NCI-H1694 treated with DMSO at 0.1 percent for 48 hours (cell line): ENCODE measurements around the gene STIM2.

Source experiments
- DNase-seq: peaks from one replicate; lab custom pipeline; 2025; lab: John Stamatoyannopoulos, UW

Gene STIM2

DNA sequence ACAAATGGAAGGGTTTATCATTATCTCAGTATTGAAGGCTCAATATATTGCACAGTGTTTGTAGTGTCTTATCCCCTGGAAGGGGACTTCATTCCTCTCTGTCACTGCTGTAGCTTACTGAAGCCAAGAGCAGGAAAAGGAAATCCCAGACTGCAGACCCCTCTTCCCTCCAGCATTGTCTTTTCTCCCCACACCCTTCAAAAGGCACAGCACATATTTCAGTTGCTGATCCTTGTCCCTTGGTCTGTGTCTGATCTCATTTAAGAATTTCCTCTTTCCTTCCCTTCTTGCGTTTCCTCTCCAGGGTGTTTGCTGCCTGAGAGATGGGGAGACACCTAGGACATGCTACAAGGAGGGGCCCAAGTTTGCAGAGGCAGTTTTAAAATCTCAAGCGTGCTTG is 40.1 kb downstream of the STIM2 start:
- DNase-seq, result no peak

DNA sequence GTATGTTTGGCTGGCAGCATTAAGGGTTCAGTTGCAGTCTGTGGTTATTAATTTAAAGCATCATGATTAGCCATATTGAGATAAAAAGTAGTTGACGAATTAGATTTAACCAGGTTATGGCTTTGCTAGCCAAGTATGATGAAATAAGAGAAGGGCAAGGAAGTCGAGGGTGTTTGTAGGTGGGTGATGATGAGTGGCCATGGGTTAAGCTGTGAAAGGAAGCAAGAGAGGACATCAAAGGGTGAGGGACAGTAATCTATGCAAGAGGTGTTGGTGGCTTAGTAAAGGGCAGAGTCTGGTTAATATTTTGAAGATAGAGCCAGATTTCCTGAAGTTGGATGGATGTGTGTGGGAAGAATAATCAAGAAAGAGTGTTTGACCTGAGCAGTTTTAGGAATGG is 44.5 kb downstream of the STIM2 start:
- no peak for DNase-seq

DNA sequence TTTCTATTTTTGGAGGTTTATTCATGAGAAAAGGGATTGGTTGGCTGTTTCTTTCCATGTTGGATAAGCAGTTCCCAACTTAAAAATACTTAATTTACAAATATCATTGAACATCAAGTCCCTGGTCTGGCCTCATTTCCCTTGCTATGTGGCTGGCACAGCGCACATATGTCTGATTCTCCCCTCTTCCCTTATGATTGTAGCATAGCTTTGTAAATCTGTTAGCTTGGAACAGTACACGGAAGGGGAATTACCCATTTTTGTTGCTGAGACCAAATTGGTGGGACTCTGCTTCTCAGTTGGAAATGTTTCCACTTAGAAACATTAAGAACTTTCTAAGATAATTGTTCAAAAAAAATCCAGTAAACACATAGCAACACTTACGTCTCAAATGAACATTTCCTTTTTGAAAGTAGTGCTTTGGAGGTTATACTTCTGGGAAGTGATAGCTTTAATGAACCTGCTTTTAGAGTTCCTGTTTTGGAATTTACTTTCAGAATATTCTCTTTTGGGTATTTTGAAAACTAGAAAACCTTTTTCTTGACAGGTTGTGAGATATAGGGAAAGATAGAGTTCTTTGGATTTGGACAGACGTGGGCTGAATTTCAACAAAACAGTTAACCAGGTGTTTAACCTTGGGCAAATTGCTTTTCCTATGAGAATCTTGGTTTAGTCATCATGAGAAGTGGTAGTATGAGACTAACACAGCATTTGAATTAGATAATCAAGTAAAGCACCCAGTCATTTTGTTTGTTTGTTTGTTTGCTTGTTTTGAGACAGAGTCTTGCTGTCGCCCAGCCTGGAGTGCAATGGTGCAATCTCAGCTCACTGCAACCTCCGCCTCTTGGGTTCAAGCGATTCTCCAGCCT is 47.3 kb downstream of the STIM2 start:
- DNase-seq, result no peak

DNA sequence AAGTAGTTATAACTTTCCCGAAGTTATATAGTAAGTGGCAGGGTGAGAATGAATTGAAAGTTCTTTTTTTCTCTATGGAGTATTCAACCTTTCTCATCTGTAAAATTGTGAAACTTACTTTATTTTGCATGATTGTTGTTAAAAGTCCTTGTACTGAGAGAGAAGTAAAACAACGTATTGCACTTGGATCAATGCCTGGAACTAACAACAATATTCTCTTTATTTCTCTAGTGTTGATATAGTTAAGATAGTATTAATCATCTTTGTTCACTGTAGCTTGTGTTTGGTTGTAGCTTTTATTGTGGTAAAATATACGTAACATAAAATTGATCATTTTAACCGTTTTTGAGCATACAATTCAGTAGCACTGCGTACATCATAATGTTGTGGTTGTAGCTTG is 48.7 kb downstream of the STIM2 start:
- no peak for DNase-seq

DNA sequence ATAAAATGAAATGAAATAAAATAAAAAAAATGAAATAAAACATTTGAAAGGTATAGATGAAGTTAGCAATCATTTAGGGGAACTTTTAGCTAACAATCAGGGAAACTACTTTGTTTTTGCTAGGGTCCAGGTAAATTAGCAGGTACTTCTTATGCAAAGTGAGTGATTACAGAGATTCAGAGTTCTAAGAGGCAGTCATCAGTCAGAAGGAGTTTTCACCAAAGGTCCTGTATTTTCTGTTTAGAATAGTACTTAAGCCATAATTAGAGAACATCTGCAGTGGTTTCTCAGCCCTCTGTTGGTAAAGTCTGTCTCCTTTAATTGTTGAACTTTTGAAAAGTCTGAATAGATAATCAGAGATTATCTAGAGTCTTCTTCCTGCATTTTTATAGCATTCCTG is 50.6 kb downstream of the STIM2 start:
- no peak for DNase-seq

DNA sequence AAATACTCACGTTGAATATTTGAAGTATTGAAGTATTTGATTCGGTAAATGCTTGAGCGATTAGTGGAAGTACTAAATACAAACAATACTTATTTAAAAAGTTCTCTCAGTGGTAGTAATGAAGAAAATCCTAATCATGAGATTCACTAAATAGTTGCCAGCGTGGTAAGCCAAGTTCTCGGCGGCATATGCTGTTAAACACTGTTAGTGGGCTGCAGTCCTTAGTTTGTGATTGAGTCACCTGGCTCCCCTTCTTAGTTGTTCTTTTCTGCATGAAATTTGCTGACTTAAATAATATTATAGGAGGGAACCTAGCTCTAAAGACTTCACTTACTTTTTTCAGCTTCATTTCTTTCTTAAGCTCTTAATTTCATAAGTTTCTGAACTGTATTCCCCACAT is 51.4 kb downstream of the STIM2 start:
- no peak for DNase-seq

DNA sequence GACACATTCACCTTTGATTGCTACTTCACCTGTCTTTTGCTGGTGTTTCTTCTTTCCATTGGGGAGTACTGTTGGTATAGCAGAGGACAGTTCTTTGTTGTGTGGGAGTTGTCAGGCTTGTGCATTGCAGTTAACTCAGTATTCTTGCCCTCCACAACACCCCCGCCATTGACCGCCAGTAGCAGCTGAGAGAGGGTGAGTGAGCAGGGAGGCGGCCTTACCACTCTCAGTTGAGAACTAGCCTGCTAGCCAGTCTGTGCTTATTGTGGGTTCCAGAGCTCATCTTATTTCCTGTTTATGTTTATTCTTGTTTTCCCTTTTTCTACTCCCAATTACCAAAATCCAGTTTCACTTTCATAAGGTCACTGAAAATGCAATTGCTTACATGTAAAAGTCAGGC is 52.2 kb downstream of the STIM2 start:
- no peak for DNase-seq

DNA sequence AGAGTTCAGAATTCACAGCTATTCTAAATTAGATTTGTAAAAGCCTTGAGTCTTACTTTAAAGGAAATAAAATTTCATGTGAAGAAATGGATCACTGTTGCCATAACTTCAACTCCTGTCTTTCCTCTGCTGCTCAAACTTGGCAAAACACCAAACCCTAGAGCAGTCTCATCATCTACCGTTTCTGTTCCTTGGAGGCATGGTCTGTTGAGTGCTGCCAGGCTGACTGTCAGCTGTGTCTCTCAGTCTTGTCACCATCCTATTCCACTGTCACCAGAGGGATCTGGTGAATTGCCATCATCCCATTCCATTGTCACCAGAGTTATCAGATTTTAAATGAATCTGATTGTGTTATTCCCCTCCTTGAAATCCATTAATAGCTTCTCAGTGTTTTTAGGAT is 55.6 kb downstream of the STIM2 start:
- no peak for DNase-seq

DNA sequence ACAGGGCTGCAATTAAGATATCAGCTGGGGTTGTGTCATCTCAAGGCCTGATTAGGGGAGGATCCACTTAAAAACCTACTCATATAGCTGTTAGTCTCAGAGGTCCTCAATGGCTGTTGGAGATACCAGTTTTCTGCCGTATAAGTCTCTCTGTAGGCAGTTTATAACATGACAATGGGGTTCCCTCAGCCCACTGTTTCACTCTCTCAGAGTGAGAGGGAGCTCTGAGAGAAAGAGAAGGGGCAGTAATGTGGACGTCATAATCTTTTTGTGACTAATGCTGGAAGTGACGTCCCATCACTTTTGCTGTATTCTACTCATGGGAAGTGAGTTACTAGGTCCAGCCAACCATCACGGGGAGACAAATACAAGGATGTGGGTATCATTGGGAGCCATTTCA is 70.3 kb downstream of the STIM2 start:
- no peak for DNase-seq

DNA sequence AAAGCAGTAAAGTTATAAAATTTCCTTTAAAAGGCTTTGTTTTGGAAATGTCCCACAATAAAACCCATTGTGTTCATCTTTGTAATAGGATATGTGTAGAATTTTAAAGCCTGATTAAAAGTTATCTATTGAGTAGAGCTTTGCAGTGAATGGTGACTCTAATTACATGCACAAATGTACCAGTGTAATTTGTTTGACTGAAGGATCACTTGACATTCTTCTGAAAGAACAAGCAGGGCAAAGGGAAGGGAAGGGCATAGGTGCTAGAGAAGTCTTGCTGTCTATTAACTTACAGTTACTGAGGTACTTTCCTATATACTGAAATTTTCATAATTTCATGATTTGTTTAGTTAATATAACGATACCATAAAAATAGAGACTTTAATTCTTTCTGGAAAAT is 70.8 kb downstream of the STIM2 start:
- DNase-seq, result no peak

DNA sequence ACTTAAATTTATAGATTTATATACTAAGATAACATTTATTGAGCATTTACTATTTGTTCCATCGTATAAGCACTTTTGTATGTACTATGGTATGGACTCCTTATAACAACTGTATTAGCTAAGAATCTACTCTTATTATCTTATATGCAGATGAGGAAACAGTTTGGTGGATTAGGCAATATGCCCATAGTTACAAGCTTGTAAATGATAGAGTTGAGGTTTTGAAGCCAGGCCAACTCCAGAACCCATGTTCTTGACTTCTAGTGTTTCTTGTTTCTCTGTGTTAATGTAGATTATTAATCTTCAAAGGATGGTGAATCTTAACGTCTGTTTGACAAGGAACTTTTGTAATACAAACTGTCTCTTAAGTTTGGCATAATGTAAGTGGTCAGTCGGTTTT is 71.3 kb downstream of the STIM2 start:
- DNase-seq, result no peak

DNA sequence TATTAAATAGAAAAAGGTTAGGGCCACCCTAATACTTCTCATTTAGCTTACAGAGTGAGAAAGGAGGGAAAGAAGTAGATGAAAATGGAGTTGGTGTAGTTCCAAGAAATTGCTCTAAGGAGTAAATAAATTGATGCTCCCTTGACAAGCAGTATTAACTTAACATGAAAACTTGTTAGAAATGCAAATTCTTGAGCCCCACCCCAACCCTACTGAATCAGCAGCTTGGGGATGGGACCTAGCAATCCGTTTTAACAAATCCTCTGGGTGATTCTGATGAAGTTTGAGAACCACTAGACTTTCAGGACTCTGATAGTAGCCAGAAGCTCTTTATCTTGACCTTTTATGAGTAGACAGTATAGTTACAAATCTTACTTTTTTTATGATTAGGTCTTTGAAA is 74.8 kb downstream of the STIM2 start:
- no peak for DNase-seq

DNA sequence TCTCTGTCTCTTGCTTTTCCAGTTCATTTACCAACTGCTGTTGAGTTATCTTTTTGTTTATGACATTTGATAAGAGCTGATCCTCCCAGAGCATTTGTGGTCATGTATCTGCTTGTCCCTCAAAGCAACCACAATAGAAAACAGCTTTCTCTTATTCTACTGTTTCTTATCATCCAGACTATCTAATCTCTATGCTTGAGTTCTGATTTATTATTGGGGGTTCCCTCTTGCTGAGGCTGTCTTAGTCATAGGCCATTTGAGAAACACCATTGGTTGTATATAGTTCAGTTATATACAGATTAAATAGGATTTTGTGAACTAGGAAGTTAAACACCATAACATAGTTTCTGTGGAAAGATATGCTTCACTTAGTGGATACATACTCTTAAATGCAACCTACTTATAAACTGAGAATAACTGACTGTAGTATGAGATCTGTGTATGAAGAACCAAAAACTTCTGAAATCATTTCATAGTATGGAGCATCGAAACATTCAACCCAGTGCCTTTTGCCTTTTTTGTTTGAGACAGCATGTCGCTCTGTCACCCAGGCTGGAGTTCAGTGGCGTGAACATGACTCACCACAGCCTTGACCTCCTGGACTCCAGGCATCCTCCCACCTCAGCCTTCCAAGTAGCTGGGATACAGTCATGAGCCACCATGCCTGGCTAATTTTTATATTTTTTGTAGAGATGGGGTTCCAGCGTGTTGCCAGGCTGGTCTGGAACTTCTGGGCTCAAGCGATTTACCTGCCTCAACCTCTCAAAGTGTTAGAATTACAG is 75.8 kb downstream of the STIM2 start:
- DNase-seq, result no peak

DNA sequence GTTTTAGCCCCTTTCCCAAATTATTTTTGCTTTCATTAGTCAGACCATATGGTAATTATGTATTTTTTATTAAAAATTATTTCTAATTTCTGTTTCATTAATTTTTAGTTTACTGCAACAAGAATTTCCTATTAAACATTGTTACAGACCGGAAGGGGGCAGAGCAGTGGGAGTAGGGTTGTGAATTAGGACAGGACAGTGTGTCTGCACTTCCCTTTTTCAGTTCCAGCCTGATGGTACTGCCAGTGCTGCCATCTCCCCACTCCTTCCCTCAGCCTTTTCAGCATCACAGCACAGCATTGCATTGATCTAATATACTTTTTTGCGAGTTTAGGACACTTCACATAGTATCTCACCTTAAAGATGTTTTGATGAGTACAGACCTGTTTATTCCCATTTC is 76.5 kb downstream of the STIM2 start:
- no peak for DNase-seq

DNA sequence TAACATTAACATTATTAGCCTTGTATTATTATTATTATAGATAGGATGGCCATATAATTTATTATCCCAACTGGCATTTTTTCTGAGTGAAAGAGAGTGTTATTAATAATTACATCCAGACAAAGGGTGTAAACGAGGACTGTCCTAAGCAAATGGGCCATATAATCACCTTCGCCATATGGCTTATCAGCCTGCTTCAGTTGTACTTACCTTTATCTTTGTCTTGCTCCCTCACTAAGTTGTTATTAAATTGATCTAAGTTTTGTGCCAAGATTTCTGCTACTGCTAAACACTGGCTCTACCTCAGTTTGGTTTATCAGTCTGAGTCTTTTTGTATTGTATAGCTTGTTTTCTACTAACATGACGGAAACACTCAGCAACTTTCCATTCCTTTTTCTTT is 76.9 kb downstream of the STIM2 start:
- DNase-seq, result no peak

DNA sequence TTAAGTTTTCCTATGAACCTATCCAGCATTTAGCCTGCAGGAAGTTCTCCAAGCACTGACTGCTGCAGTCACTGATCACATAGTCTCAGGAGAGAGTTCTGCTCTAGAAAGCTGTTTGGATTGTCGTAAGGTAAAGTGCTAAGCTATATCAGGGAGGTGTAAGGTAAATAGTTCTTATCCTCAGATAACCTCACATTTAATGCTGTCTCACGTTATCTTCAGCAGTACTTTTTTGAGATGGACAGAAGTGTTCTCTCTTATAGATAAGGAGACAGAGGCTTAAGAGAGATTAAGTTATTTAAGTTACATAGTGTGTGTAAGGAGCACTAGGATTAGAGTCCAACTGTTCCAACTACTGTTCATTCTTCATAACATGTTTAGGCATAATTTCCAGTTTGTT is 77.9 kb downstream of the STIM2 start:
- DNase-seq, result no peak

DNA sequence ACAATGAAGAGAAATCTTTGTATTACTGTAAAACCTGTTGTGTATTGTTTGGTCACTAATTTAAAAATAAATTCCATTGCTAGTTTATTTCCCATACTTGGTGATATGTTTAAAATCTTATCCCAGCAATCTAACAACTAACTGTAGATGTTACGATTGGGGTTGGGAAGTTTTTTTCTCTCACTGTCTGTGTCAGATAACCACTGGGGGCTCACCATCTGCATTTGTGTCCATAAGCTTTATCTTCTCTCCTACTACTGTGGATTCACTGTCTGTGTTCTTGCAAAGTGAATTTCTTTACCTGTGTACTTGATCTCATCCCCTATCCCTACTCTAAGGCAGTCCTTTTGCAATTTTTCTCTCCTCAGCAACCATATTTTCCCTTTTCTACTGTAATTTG is 81.3 kb downstream of the STIM2 start:
- DNase-seq, result no peak

DNA sequence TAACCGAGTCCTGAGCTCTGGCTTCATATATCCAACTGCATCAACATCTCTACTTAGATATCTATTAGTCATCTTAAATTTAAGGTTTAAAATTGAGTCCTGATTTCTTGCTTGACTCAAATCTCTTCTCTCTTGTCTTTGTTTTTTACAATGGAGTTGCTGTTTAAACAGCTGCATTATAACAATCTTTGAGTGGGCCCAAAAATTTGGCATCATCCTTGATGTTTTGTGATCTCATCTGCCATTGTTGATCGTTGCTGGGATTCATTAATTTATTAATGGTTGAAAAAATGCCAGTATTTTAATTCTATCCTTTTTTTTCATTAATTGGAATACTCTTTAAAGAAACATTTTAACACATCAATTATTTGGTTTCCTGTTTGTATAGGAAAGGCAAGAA is 82.2 kb downstream of the STIM2 start:
- no peak for DNase-seq

DNA sequence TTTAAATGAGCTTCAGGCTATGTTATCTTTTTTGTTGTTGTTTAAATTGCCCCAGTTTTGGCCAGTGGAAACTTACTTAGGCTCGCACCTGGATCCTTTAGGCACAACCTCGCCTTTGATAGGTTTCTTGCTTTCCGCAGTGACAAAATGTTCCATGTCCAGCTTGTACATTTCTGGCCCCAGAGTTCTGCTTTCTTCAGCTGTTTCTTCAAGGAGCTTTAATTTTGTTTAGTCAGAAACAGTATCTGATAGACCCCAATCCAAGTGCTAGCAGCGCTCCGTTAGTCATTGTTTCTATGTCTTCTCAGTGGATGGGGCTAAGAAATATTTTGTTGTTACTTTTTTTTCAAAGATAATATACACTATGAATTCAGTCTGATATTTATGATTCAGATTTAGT is 82.8 kb downstream of the STIM2 start:
- DNase-seq, result no peak

DNA sequence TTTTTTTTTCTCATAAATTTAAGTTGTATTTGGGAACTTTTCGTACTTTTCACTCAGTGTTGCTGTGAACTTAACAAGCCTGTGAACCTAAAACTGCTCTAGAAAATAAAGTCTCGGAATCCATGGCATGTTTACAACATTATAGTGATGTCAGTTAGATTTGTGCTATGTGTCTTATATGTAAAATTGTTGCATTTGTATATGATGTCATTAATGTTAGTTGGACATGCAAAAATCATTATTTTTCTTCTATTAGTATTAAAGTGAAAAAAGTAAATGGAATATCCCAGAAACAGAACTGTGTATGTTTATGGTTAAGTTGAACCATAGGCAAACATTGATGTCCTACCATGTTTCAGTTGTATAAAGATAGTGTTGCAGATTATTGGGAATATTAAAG is 85.2 kb downstream of the STIM2 start:
- DNase-seq, result no peak

DNA sequence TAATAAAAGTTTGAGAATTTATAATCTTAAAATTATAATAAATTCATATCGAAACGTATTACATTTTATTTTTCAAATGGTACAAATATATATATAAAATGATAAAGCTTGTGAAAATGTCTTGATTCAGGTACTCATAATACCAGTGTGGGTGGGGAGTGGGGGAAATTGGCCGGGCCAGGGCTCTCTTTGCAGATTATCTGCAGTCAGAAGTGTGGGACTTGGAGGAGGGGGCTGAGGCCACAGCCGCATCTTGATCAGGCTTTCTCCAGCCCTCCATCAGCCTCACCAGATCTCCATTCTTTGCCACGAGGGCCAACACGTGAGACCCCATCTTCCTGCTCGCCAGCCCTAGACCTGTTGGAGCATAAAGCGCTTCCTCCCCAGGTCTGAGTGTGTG is 86.7 kb downstream of the STIM2 start:
- no peak for DNase-seq

DNA sequence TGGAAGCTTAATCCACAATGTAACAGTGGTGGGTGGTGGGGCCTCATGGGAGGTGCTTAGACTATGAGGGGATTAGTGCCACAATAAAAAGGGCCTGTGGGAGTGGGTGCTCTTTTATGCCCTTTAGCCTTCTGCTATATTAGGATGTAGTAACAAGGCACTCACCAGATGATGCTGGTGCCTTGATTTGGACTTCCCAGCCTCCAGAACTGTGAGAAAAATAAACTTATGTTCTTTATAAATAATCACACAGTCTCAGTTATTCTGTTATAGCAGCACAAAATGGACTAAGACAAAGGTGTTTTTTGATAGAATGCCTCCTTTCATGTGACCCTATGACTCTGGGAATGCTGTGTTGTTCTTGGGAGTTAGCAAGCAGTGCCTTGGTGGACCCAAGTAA is 89.8 kb downstream of the STIM2 start:
- no peak for DNase-seq

DNA sequence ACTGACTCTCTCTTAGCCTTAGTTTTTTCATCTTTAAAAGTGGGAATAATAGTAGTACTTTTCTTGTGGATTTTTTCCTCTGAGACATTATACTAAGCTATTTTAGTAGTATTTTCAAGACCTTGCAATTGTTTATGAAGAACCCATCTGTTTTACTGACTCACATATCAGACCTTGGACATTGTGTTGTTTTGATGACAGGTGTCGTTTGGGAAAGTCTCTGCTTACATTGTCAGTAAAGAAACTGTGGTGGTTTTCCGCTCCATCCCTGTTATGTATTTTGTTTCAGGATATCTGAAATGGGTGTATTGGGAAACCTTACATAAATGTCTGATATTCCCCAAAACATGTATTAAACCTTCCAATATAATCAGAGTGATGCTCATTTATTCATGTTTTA is 92.2 kb downstream of the STIM2 start:
- no peak for DNase-seq

DNA sequence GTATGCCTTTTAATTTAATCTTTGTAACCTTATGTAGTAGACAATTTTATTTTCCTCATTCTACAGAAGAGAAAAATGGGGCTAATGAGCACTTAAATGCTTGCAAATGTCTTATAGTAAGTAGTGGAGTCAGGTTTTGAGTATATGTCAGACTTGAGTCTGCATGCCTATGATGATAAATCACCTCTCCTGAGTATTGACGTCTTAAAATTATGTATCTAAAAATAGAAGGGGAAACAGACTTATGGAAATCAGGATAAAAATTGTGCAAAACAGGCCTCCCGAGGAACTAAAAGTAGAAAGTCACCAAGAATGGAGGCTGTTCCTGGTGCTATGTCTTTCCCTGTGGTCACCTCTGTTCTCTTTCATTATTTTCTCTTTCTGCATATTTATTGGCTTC is 92.7 kb downstream of the STIM2 start:
- no peak for DNase-seq
